Large intestine (tissue), 3 donors: ENCODE results near the gene NCCRP1. TPM values are rescaled to one million over a fixed set of nuclear protein-coding genes. Genes with fewer than 3 reads are reported as not detected.
"Not testable (repeated sequence)": the region's sequence is repeated elsewhere in the genome, so short reads cannot be mapped to it uniquely, and the experiment has no call there.

ENCODE experiments used
- DNase-seq, 2 donors: peaks; one replicate each; pipeline versions ENCODE4 v3.0.0 to v3.0.0-alpha.2; 2013
- H3K27ac ChIP-seq: one replicate; pipeline ENCODE4 v1.5.1; 2013; ENCODE audit warnings: low read length
- H3K27me3 ChIP-seq: 2 replicates; pipeline ENCODE4 v1.6.1; 2013; ENCODE audit warnings: low read length; ENCODE audit not compliant: control insufficient read depth, insufficient read depth
- H3K36me3 ChIP-seq: 2 replicates; pipeline ENCODE4 v1.6.1; 2013; ENCODE audit warnings: low read length; ENCODE audit not compliant: control insufficient read depth, insufficient read depth
- H3K4me1 ChIP-seq: one replicate; pipeline ENCODE4 v1.6.1; 2013; ENCODE audit warnings: low read length; ENCODE audit not compliant: control insufficient read depth, insufficient read depth
- H3K4me3 ChIP-seq: one replicate; pipeline ENCODE4 v1.5.1; 2013; ENCODE audit warnings: low read length
- H3K9me3 ChIP-seq: one replicate; pipeline ENCODE4 v1.6.1; 2013; ENCODE audit warnings: mild to moderate bottlenecking, low read depth, low read length, moderate library complexity; ENCODE audit not compliant: control insufficient read depth
- WGBS: methylation state at CpG from one replicate; pipeline ENCODE4 v1.1.5; 2013; ENCODE audit warnings: low lambda C conversion rate; ENCODE audit not compliant: insufficient coverage; 5-methylcytosine and 5-hydroxymethylcytosine counted together
- polyA plus RNA-seq: library from polyadenylated mRNA; unstranded; fragments of 120-200 nt; gene quantifications from one replicate; pipeline ENCODE4 v1.2.1, GENCODE V29; 2013

NCCRP1 gene
- polyA plus RNA-seq, 1 donor: 0.33 TPM

DNA sequence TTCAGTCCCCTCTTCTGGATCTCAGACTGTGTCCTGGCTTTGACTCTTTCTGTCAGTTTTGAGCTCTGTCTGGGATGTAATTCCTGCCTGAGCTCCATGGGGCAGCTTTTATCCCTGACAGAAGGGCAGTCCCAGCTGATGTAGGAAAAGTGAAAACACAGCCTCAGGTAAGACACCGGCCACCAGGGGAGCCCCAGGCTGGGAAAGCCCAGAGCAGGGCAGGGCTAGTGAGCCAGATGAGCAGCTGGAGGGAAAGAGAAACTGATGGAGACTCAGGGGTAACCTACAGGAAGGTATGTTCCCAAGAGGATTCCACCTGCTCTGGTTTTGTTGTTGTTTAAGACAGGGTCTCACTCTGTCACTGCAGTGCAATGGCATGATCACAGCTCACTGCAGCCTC, 48.4 kb downstream of the NCCRP1 start:
- Histone ChIP-seq H3K27me3 (peaks cover 37% of the 10 kb centered on the region), H3K4me1 (peaks cover 11% of the 10 kb centered on the region)
- H3K36me3 ChIP-seq, H3K4me3 ChIP-seq, H3K9me3 ChIP-seq, DNase-seq, H3K27ac ChIP-seq: not testable (repeated sequence)
- WGBS: no CpG with 5 or more reads among the region's 1 CpG

DNA sequence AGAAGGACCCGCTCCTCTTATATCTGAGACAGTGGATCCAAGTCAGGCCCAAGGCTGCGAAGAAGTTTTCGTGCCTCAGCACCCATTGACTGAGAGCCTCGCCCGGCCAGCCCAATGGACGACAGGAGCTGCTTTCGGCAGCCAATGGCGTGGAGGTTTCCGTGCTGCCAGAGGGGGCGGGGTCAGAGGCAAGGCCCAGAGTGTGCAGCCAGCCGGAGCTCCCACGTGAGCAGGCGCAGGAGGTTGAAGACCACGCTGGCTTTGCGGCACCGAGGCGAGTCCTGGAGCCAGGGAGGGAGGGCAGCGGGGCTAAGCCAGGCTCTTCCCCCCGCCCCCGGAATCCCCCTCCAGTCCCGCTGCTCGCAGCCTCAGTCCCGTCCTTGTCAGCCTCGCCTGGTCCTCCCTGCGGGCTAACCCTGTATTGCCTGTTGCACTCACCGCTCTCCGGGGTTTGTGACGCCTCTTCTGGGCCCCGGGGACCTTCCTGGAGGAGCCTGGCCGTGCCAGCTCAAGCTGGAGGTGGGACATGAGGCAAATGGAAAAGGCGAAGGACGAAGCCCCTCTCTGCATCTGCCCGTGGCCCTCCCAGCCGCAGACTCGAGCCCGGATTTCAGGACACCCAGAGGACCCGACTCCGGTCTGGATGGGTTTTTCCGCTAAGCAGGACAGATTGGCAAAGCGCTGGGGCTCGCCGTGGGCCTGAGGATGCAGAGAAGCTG, 50.3 kb downstream of the NCCRP1 start:
- Histone ChIP-seq H3K4me3 (no peak overlapping the region), H3K36me3 (no peaks in the 10 kb centered on the region), H3K9me3 (peaks cover 5% of the 10 kb centered on the region), H3K27me3 (peaks cover 36% of the 10 kb centered on the region), H3K27ac (no peak overlapping the region), H3K4me1 (peaks cover 11% of the 10 kb centered on the region)
- WGBS: no CpG with 5 or more reads among the region's 42 CpGs
- DNase-seq: peak in 1 of 2 donors; percentile 25

DNA sequence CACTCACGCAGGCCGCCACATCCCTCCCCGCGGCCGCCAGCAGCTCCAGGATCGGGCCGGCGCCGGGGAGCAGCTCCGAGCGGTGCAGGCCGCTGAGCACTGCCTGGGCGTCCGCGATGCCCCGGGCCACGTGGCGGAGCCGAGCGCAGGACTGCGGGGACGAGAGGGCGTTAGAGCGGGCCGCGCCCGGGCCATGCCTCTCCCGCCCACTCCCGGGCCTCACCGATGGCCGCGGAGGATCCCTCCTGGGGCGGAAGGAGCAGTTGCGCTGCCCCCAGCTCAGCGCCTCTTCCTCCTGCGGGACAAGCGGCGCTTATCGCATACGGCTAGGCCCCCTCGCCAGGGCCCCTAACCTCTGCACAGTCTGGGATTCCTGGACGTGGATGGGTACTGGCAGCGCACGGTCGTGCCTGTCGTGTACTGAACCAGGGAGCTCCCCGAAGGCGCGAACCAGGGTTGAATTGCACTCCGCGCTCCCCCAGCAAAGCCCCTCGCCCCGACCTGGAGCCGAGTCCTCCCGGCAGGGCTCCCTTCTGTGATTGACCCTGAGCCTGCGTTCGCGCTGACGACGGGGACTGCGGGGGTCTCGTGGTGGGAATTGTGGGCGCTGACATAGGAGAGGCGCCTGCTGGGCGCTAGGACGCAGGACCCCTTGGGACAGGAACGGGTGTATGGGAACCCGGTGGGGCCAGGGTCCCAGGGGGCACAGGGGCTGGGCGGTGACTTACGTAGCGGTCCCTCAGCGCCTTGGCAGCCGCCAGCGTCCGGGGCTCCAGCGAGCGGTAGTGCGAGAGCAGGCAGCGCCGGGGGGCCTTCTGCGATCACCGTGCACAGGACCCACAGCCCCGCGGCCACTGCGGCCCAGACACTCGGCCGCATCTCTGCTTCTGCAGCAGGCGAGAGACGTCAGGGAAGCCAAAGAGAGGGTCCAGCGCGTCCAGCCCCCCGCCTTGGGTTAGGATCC, 51.2 kb downstream of the NCCRP1 start:
- Histone ChIP-seq H3K4me3 (no peak overlapping the region), H3K36me3 (no peaks in the 10 kb centered on the region), H3K27me3 (peaks cover 36% of the 10 kb centered on the region), H3K4me1 (peaks cover 11% of the 10 kb centered on the region), H3K27ac (no peak overlapping the region), H3K9me3 (peaks cover 5% of the 10 kb centered on the region)
- no CpG with 5 or more reads among the region's 92 CpGs for WGBS
- DNase-seq: peak in 1 of 2 donors; percentile 64

DNA sequence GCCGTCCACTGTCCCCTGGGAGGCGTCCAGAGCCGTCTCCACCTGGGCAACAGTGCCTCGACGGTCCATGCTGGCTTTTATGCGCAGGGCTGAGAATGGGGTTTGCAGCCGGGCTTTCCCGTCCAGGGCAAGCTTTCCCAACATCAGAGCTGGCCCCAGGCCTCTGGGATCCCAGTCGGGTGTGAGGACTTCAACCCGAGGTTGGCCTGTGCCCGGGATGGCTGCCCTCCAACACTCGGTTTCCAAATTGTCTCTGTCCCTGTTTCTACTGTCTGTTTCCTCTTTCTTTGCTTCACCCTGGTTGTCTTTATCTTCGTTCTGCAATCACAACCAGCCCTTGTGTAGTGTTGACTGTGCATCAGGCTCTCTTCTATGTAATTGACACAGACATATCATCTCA, 52.0 kb downstream of the NCCRP1 start, which contains the start of gene IFNL4:
Gene IFNL4, minus strand, starts transcription at position 51 of the 400 bp plus-strand sequence.
- DNase-seq: no peak
- Histone ChIP-seq H3K27ac (no peak within 1 kb of the TSS), H3K36me3 (no peaks in the 10 kb centered on the region), H3K4me3 (no peak within 1 kb of the TSS), H3K9me3 (peaks cover 5% of the 10 kb centered on the region), H3K4me1 (peaks cover 11% of the 10 kb centered on the region), H3K27me3 (peaks cover 36% of the 10 kb centered on the region)
- WGBS: 51% methylated on average over 2 of the region's 13 CpGs

DNA sequence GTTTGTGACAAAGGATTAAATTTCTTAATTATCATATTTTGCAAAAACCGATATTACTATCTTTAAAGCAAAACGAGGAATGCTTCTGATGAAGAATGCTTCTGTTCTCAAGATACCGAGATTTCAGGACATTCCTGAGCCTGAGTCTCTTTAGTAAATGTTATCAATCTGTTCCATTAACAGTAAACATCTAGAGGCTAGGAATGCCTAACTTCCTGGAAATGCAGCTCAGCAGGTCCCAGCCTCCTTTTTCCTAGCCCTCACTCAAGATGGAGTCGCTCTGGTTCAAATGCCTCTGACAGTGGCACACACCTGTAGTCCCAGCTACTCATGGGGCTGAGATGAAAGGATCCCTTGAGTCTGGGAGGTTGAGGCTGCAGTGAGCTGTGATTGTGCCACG, 54.3 kb downstream of the NCCRP1 start:
- Histone ChIP-seq H3K27ac (no peak overlapping the region), H3K27me3 (peaks cover 36% of the 10 kb centered on the region), H3K36me3 (no peaks in the 10 kb centered on the region), H3K4me3 (no peak overlapping the region), H3K4me1 (peaks cover 17% of the 10 kb centered on the region), H3K9me3 (peaks cover 5% of the 10 kb centered on the region)
- WGBS: no CpG with 5 or more reads among the region's 5 CpGs
- no peak for DNase-seq

Other genes starting within 250 kb of the NCCRP1 start
- gene FBXO17, start 221.2 kb upstream of the NCCRP1 start, polyA plus RNA-seq: 88.6 TPM
- gene FBXO27, start 164.4 kb upstream of the NCCRP1 start, polyA plus RNA-seq: 13.5 TPM
- gene ACP7, start 112.6 kb upstream of the NCCRP1 start, polyA plus RNA-seq: 1.5 TPM
- 59.6 TPM for gene PAK4, start 71.2 kb upstream of the NCCRP1 start, polyA plus RNA-seq
- not detected for gene SYCN, start 7.3 kb downstream of the NCCRP1 start, polyA plus RNA-seq
- gene IFNL3, start 48.0 kb downstream of the NCCRP1 start, polyA plus RNA-seq: not detected
- gene IFNL4, start 51.9 kb downstream of the NCCRP1 start, polyA plus RNA-seq: 0.04 TPM
- not detected for gene IFNL2, start 71.4 kb downstream of the NCCRP1 start, polyA plus RNA-seq
- gene IFNL1, start 99.4 kb downstream of the NCCRP1 start, polyA plus RNA-seq: 0.06 TPM
- 1.3 TPM for gene LRFN1, start 123.9 kb downstream of the NCCRP1 start, polyA plus RNA-seq
- gene GMFG, start 139.1 kb downstream of the NCCRP1 start, polyA plus RNA-seq: 26.3 TPM
- gene SAMD4B, start 145.5 kb downstream of the NCCRP1 start, polyA plus RNA-seq: 94.4 TPM
- 42.4 TPM for gene PAF1, start 194.1 kb downstream of the NCCRP1 start, polyA plus RNA-seq
- gene MED29, start 194.4 kb downstream of the NCCRP1 start, polyA plus RNA-seq: 24.3 TPM
- 419 TPM for gene ZFP36, start 209.9 kb downstream of the NCCRP1 start, polyA plus RNA-seq
- 21.1 TPM for gene PLEKHG2, start 215.7 kb downstream of the NCCRP1 start, polyA plus RNA-seq
- 1,947 TPM for gene RPS16, start 239.0 kb downstream of the NCCRP1 start, polyA plus RNA-seq
- gene SUPT5H, start 248.6 kb downstream of the NCCRP1 start, polyA plus RNA-seq: 119 TPM